ENCODE data around the gene NOTCH2.

The NOTCH2 gene

DNA sequence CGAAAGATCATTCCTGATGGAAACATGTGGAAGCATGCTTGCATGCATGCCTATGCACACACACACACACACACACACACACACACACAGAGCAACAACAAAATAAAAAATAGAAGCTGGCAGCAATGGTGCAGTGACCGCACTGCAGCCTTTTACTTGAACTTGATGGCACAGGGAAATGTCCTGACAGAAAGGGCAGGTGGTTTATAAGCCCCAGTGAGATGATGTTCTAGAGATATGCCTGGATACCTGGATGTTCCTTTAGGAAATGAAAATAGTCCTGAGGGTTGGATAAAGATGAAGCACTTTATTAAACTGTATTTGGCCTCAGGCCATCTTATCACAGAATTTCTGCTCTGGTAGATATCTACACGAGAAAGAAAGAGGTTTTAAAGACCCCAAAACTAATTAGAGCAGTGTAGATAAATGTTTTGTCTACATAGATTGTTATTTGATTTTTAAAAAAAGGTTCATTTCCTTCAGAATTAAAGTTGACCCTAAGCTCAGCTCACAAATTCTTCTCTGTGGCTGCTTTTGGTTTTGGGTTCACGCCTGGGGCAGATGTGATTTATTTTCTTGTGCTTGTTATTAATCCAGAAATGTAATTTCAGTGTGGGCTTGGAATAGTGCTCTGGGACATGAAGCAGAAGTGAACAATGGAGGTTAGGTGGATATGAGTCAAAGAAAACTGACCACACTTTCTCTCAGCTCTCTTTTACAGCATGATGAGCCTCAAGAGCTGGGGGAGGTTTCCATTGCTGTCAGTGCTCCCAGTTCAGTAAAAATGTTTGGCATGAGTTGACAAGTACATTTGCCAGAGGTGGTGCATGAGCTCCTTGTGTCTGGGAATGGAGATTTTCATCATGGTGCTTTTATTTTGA lies 196.1 kb downstream of the NOTCH2 start:
- DNase-seq (ENCODE audit: low read depth), result no peak

DNA sequence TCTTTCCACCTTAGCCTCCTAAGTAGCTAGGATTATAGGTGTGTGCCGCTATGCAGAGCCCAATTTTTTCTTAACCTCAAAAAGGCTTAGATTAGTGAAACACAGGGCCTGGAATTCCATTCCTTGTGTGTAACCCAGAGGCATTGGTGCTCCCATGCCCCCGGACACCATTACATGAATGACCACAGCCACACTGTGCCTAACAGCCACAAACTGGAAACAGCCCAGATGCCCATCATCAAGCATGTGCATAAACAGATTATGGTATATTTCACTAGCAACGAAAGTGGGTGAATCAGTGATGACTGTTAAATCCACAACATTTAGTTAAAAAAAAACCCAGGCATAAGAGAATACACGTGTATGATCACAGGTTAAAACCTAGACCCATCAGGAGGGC lies 197.6 kb downstream of the NOTCH2 start:
- no peak for DNase-seq (ENCODE audit: low read depth)

DNA sequence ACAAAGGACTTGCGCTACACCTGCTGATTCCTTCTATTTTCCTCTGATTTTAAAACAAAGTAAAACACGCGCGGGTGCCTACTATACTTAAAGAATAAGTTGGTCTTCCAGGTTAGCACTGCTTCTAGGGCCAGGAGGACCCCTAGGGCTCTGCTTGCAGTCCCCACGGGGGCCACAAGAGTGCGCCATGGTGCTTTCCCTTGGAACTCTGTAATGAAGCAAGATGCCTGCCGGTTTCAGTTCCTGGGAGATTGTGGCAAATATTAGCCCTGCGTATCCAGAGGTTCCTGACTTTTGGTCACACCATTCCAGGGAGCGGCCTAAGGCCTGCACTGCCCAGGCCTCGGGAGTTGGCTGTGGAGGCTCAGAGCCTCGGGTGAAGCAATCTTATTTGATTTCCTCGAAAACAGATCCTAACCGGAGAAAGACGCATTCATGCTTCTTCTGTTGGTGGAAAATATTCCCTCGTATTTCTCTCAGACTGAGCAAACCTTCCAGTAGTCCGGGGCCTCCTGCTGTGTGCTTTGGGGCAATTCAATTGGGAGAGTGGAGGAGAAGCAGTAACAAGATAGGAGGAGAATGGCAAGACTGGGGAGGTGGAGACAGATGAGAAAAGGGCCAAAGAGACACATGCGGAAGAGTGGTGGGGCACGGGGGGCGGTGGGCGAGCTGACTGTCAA lies 198.4 kb downstream of the NOTCH2 start:
- peak; percentile 48 for DNase-seq (ENCODE audit: low read depth)

DNA sequence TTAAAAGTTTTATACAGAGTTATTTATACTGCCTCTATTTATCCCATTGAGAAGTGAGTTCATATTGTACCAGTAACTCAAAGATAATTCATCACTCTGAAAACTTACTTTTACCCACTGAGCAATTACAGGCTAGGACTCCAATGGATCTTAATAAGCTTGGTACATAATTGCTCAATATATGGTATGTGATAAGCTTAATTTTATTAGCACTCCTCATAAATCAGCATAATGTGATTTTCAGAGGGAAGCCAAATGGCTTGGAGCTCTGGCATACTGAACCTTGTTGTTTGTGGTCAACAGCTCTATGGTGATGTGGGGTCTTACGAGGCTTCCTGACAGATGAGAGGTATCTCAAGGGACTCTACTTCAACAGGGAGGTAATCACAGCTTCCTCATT lies 199.5 kb downstream of the NOTCH2 start:
- DNase-seq (ENCODE audit: low read depth), result no peak

DNA sequence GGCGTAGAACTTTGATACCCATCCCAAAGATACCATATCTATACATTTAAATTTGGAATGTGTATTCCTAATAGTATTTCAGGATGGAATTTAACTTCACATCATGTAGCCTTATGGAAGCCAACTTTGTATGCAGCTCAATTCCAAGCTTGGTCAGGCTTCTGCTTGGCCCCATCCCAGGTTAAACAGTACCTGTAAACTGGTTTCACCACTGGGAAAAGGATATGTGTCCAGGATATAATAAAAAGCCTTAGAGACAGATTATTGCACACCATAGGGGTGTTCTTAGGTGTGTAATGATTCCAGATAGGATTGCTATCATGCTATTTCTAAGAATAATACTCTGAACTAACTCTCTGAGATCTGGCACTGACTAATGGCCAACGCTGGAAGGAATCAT lies 201.3 kb downstream of the NOTCH2 start:
- DNase-seq (ENCODE audit: low read depth), result no peak

DNA sequence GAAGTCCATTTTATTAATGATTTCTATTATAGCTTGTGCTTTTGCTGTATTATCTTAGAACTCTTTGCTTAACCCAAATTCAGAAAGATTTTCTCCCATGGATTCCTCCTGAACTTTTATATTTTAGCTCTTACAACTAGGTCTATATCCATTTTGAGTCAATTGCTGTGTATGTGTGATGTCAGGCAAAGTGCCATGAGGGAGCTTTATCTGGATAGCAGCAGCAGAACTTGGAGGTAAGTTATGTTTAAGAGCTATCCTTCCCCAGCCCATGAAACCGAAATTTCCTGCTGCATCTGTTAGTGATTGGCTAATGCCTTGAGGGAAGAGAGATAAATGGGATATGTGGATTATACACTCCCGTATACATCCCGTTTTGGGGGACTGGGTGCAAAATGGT lies 203.0 kb downstream of the NOTCH2 start:
- no peak for DNase-seq (ENCODE audit: low read depth)

DNA sequence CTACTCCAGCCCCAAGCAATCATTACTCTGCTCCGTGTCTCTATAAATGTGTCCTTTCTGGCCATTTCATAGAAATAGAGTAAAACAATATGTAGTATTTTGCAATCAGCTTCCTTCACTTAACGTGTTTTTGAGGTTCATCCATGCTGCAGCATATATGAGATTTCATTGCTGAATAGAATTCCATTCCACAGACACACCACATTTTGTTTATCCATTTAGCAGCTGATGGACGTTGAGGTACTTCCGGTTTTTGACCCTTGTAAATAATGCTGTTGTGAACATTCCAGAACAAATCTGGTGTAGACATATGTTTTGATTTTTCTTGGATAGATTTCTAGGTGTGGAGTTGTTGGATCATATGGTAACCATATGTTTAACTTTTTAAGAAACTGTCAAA lies 203.8 kb downstream of the NOTCH2 start:
- no peak for DNase-seq (ENCODE audit: low read depth)

DNA sequence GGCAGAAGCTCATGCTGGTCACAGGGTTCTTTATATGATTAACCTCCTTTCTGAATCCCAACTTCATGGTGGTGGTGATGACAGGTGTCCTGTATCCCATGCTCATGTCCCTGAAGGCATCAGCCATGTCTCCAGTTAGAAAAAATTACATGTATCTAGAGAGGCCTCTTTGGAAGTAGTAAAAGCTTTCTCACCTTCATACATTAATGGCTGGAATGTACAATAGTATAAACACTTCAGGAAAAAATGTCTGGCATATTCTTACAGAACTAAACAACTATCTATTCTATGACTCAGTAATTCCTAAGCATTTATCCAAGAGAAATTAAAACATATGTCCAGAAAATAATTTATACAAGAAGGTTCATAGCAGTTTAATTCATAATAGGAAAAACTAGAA lies 207.2 kb downstream of the NOTCH2 start:
- DNase-seq (ENCODE audit: low read depth), result no peak
